B cell (primary cell): ENCODE results near the gene SYT13. TPM values are rescaled to one million over a fixed set of nuclear protein-coding genes. Genes with fewer than 3 reads are reported as not detected.

Experiments used
- ATAC-seq: fragments of 200-7000 bp; cut with Tn5 transposase; one replicate; pipeline ENCODE4 v1.10.0; 2021; ENCODE audit warnings: low read depth, mild to moderate bottlenecking, moderate number of reproducible peaks, moderate library complexity
- CTCF ChIA-PET: fragments of 350-600 bp; sonication (Branson Sonifier 250); formaldehyde crosslinking; loops from one replicate; lab custom pipeline; 2021; ENCODE audit warnings: antibody characterized with exemption, inconsistent platforms; lab: Charles Lee
- POLR2A ChIA-PET: fragments of 350-600 bp; sonication (Branson Sonifier 250); formaldehyde crosslinking; loops from one replicate; lab custom pipeline; 2021; ENCODE audit warnings: antibody characterized with exemption; lab: Charles Lee
- DNase-seq: peaks from one replicate; pipeline ENCODE4 v3.0.0; 2013
- H2AFZ ChIP-seq: 2 replicates; pipeline ENCODE4 v1.6.1; 2012; ENCODE audit warnings: mild to moderate bottlenecking, low read depth, low read length; ENCODE audit not compliant: insufficient read depth, poor library complexity, severe bottlenecking
- H3K27ac ChIP-seq, 2 donors: 1 replicate in 1 of 2; 2 replicates in 1 of 2; pipeline ENCODE4 v1.5.1; 2012 to 2013; ENCODE audit warnings: low read length in 2 of 2, mild to moderate bottlenecking in 2 of 2, moderate library complexity in 1 of 2
- H3K27me3 ChIP-seq, 4 experiments: fragments of 200-600 bp in 1 of 4; sonication (generic) in 1 of 4; replicated peaks in 1 of 4; 1 replicate in 2 of 4; 2 replicates in 2 of 4; pipeline versions ENCODE4 v1.6.1 to v1.7.0; 2013 to 2016; ENCODE audit warnings: low read length in 3 of 4, mild to moderate bottlenecking in 2 of 4, mixed read lengths in 1 of 4, moderate library complexity in 1 of 4; ENCODE audit not compliant: insufficient read depth in 4 of 4, control insufficient read depth in 3 of 4; ENCODE audit errors: control extremely low read depth in 1 of 4
- H3K36me3 ChIP-seq, 2 experiments: replicated peaks in 1 of 2; 1 replicate in 1 of 2; 2 replicates in 1 of 2; pipeline versions ENCODE4 v1.6.1 to v1.7.1; 2013; ENCODE audit warnings: low read length in 1 of 2; ENCODE audit not compliant: insufficient read depth in 2 of 2, control insufficient read depth in 1 of 2; ENCODE audit errors: control extremely low read depth in 1 of 2, extremely low read depth in 1 of 2
- H3K4me1 ChIP-seq, 2 donors: fragments of 200-600 bp in 1 of 2; sonication (generic) in 1 of 2; 1 replicate in 1 of 2; 2 replicates in 1 of 2; pipeline versions ENCODE4 v1.5.1 to v1.6.1; 2013 to 2017; ENCODE audit warnings: low read length in 2 of 2; ENCODE audit not compliant: control insufficient read depth in 2 of 2, insufficient read depth in 2 of 2
- H3K4me2 ChIP-seq: replicated peaks from 2 replicates; pipeline ENCODE3; 2012; ENCODE audit warnings: mild to moderate bottlenecking, low read depth, low read length; ENCODE audit not compliant: poor library complexity, severe bottlenecking
- H3K4me3 ChIP-seq, 5 experiments: fragments of 200-600 bp in 1 of 5; sonication (generic) in 1 of 5; 1 replicate in 3 of 5; 2 replicates in 2 of 5; pipeline versions ENCODE4 v1.5.1 to v1.7.0; 2011 to 2016; ENCODE audit warnings: low read length in 4 of 5, mild to moderate bottlenecking in 4 of 5, low read depth in 2 of 5, control low read depth in 1 of 5, moderate library complexity in 1 of 5; ENCODE audit not compliant: insufficient read depth in 1 of 5; ENCODE audit errors: control extremely low read depth in 1 of 5, extremely low read depth in 1 of 5
- H3K79me2 ChIP-seq: fragments of 200-600 bp; sonication (generic); one replicate; pipeline ENCODE4 v1.6.0; 2016; ENCODE audit warnings: low read length; ENCODE audit not compliant: control insufficient read depth, insufficient read depth
- H3K9ac ChIP-seq: fragments of 200-600 bp; sonication (generic); 2 replicates; pipeline ENCODE4 v1.6.1; 2017; ENCODE audit warnings: mild to moderate bottlenecking, low read length, moderate library complexity
- H3K9me3 ChIP-seq, 3 donors: one replicate each; pipeline versions ENCODE4 v1.6.1 to v1.7.1; 2013; ENCODE audit warnings: low read length in 2 of 3; ENCODE audit not compliant: control insufficient read depth in 2 of 3, insufficient read depth in 1 of 3; ENCODE audit errors: control extremely low read depth in 1 of 3
- H4K20me1 ChIP-seq: 2 replicates; pipeline ENCODE4 v1.6.0; 2012; ENCODE audit warnings: mild to moderate bottlenecking, low read length; ENCODE audit not compliant: insufficient read depth, control insufficient read depth, poor library complexity, severe bottlenecking
- H3K27ac Mint-ChIP-seq: one replicate; pipeline ENCODE4 v1.8.0; 2021; ENCODE audit warnings: mixed read lengths
- H3K27me3 Mint-ChIP-seq: one replicate; pipeline ENCODE4 v1.8.0; 2021; ENCODE audit warnings: mixed read lengths
- H3K4me1 Mint-ChIP-seq: one replicate; pipeline ENCODE4 v1.8.0; 2021; ENCODE audit warnings: mixed read lengths
- H3K4me3 Mint-ChIP-seq: one replicate; pipeline ENCODE4 v1.8.0; 2021; ENCODE audit warnings: mixed read lengths
- H3K9me3 Mint-ChIP-seq: one replicate; pipeline ENCODE4 v1.8.0; 2022; ENCODE audit warnings: mixed read lengths; ENCODE audit not compliant: insufficient read depth
- EZH2 ChIP-seq: IDR thresholded peaks from 2 replicates; pipeline ENCODE4 v1.6.1; 2012; ENCODE audit warnings: borderline replicate concordance, low read depth, mild to moderate bottlenecking, moderate library complexity, low read length; ENCODE audit not compliant: insufficient read depth, poor library complexity, severe bottlenecking
- WGBS: methylation state at CpG from one replicate; pipeline ENCODE4 v1.1.5; 2013; ENCODE audit warnings: missing lambda C conversion rate; ENCODE audit not compliant: insufficient coverage; 5-methylcytosine and 5-hydroxymethylcytosine counted together
- intact Hi-C: fragments of 100-400 bp; cut with micrococcal nuclease; formaldehyde crosslinking; loops from one replicate; pipeline ENCODE4 v1.10.0; 2022
- polyA plus RNA-seq: library from polyadenylated mRNA; depleted of rRNA; stranded (reverse); fragments of >200 nt; gene quantifications from 2 replicates; pipeline ENCODE4 v1.2.3, GENCODE V29; 2012
- total RNA-seq, 2 donors: library from RNA; stranded (reverse); fragments of 120-200 nt in 1 of 2; gene quantifications; 1 replicate in 1 of 2; 2 replicates in 1 of 2; pipeline versions ENCODE4 v1.2.3 to v1.2.4, GENCODE V29; 2013 to 2022
- TF ChIP-seq, protein P1 (sequence below): fragments of 200-600 bp; IDR thresholded peaks from one replicate; pipeline ENCODE4 v1.8.0; 2022; ENCODE audit warnings: antibody characterized with exemption, mild to moderate bottlenecking

The SYT13 gene
- total and polyA plus RNA-seq, 2 donors (not counting 1 experiment from before 2014, with no cell fraction given): not detected

DNA sequence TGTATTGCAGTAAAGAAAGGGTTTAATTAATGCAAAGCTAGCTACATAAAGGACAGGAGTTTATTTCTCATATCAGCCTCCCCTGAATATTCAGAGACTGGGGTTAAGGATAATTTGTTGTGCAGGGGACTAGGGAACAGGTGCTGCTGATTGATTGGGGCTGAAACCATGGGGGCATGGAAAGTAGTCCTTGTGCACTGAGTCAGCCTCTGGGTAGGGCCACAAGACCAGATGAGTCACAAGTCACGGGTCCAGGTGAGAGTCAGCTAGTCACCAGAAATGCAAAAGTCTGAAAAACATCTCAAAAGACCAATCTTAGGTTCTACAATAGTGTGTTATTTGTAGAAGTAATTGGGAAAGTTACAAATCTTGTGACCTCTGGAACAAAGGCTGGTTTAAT, 32.9 kb upstream of the SYT13 start:
- ChIA-PET POLR2A (no interaction called here), CTCF (interaction anchor here (1.0 to 1.4 kb wide), 3 partner anchors 12 to 383 kb away, joined by 3 to 5 read pairs (median 4); no protein-coding TSS in a partner anchor)
- TF ChIP-seq, protein P1, sequence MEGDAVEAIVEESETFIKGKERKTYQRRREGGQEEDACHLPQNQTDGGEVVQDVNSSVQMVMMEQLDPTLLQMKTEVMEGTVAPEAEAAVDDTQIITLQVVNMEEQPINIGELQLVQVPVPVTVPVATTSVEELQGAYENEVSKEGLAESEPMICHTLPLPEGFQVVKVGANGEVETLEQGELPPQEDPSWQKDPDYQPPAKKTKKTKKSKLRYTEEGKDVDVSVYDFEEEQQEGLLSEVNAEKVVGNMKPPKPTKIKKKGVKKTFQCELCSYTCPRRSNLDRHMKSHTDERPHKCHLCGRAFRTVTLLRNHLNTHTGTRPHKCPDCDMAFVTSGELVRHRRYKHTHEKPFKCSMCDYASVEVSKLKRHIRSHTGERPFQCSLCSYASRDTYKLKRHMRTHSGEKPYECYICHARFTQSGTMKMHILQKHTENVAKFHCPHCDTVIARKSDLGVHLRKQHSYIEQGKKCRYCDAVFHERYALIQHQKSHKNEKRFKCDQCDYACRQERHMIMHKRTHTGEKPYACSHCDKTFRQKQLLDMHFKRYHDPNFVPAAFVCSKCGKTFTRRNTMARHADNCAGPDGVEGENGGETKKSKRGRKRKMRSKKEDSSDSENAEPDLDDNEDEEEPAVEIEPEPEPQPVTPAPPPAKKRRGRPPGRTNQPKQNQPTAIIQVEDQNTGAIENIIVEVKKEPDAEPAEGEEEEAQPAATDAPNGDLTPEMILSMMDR: no peak
- TF ChIP-seq EZH2: no peak
- no peaks in the 10 kb centered on the region for H3K79me2 ChIP-seq
- Mint-ChIP-seq H3K27me3 (peaks cover 44% of the 10 kb centered on the region), H3K9me3 (no peaks in the 10 kb centered on the region), H3K27ac (no peak overlapping the region), H3K4me3 (no peak overlapping the region), H3K4me1 (no peaks in the 10 kb centered on the region)
- intact Hi-C loops: no loop called here
- H3K4me2 ChIP-seq: no peak overlapping the region
- no peak overlapping the region for H2AFZ ChIP-seq
- ATAC-seq: no peak
- no peak overlapping the region for H3K4me3 ChIP-seq
- no peaks in the 10 kb centered on the region for H3K9me3 ChIP-seq
- H3K27ac ChIP-seq: no peak overlapping the region
- no CpG with 5 or more reads among the region's 1 CpG for WGBS
- H3K9ac ChIP-seq: no peak overlapping the region
- H4K20me1 ChIP-seq: no peaks in the 10 kb centered on the region
- H3K4me1 ChIP-seq: no peaks in the 10 kb centered on the region
- no peak for DNase-seq
- no peaks in the 10 kb centered on the region for H3K36me3 ChIP-seq
- H3K27me3 ChIP-seq: peaks cover 0 to 20% (median 1%) of the 10 kb centered on the region in 4 experiments

DNA sequence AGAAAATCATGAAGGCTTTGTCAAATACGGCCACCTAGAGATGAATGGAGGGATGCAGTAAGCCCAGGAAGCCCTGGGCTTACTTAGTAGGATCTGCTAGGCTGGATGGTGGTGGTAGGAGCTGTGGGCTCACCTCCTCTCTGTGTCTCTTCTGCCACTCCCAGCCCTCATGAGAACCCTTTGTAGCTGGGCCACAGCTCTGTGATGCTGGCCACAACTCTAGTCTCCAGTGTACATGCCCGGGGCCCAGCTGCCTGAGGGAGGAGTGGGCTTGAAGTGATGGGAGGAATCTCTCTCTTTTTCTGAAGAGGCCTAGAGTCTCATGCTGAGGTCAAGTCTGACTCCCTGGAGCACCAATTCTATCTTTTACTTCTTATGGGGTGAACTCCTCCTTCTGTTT, 32.4 kb upstream of the SYT13 start:
- H3K27ac ChIP-seq: no peak overlapping the region
- DNase-seq: no peak
- no peaks in the 10 kb centered on the region for H3K36me3 ChIP-seq
- Mint-ChIP-seq H3K4me1 (no peaks in the 10 kb centered on the region), H3K27me3 (peaks cover 42% of the 10 kb centered on the region), H3K4me3 (no peak overlapping the region), H3K27ac (no peak overlapping the region), H3K9me3 (no peaks in the 10 kb centered on the region)
- no peaks in the 10 kb centered on the region for H3K79me2 ChIP-seq
- TF ChIP-seq, protein P1: no peak
- H3K9me3 ChIP-seq: no peaks in the 10 kb centered on the region
- POLR2A ChIA-PET: no interaction called here
- no peak overlapping the region for H3K4me3 ChIP-seq
- no peak overlapping the region for H2AFZ ChIP-seq
- WGBS: 89% methylated on average over 1 of the region's 2 CpGs
- CTCF ChIA-PET: no interaction called here
- H3K4me1 ChIP-seq: no peaks in the 10 kb centered on the region
- intact Hi-C loops: no loop called here
- no peaks in the 10 kb centered on the region for H4K20me1 ChIP-seq
- H3K4me2 ChIP-seq: no peak overlapping the region
- no peak for ATAC-seq
- H3K9ac ChIP-seq: no peak overlapping the region
- H3K27me3 ChIP-seq: peaks cover 0 to 14% (median 1%) of the 10 kb centered on the region in 4 experiments
